SK-N-SH (cell line): Measurements from ENCODE around the gene ZDHHC12. TPM values are rescaled to one million over a fixed set of nuclear protein-coding genes. Genes with fewer than 3 reads are reported as not detected.

Source experiments
- CTCF ChIA-PET: fragments of 300-600, 350-600 bp; formaldehyde crosslinking; extraction: SDS; loops from one replicate; lab custom pipeline; 2021; lab: Yijun Ruan, JAX
- POLR2A ChIA-PET: fragments of 350-600 bp; sonication (Branson Sonifier 250); formaldehyde crosslinking; extraction: SDS; loops from one replicate; lab custom pipeline; 2020; ENCODE audit warnings: antibody characterized with exemption, inconsistent platforms; lab: Yijun Ruan, JAX
- DNase-seq: peaks from one replicate; pipeline ENCODE4 v3.0.0; 2012
- H2AFZ ChIP-seq: fragments of 200-600 bp; sonication (generic); 2 replicates; pipeline ENCODE4 v1.8.1; 2016; ENCODE audit warnings: antibody characterized with exemption, mild to moderate bottlenecking, low read depth
- H3F3A ChIP-seq: fragments of 200-600 bp; sonication (generic); replicated peaks from 2 replicates; pipeline ENCODE3; 2016; ENCODE audit warnings: antibody characterized with exemption, mild to moderate bottlenecking; ENCODE audit not compliant: insufficient read depth
- H3K27ac ChIP-seq, 2 experiments: fragments of 200-500 bp in 1 of 2; fragments of 200-600 bp in 1 of 2; sonication (Bioruptor generic) in 1 of 2; sonication (generic), shearing (Covaris generic) in 1 of 2; 2 replicates each; pipeline versions ENCODE4 v1.5.1 to v1.6.1; 2014 to 2016; ENCODE audit warnings: low read depth in 2 of 2, inconsistent platforms in 1 of 2, low read length in 1 of 2, mild to moderate bottlenecking in 1 of 2, mixed read lengths in 1 of 2
- H3K27me3 ChIP-seq: fragments of 200-600 bp; sonication (generic), shearing (Covaris generic); 2 replicates; pipeline ENCODE4 v1.6.1; 2016; ENCODE audit warnings: mixed run types; ENCODE audit not compliant: insufficient read depth
- H3K36me3 ChIP-seq, 2 experiments: fragments of 200-500 bp in 1 of 2; fragments of 200-600 bp in 1 of 2; sonication (Bioruptor generic) in 1 of 2; sonication (generic) in 1 of 2; replicated peaks in 1 of 2; 2 replicates each; pipeline versions ENCODE3 to v1.5.1; 2014 to 2016; ENCODE audit warnings: low read length in 1 of 2, mild to moderate bottlenecking in 1 of 2; ENCODE audit not compliant: insufficient read depth in 2 of 2, control insufficient read depth in 1 of 2
- H3K4me1 ChIP-seq, 2 experiments: fragments of 200-500 bp in 1 of 2; fragments of 200-600 bp in 1 of 2; sonication (Bioruptor generic) in 1 of 2; sonication (generic), shearing (Covaris generic) in 1 of 2; 2 replicates each; pipeline versions ENCODE4 v1.5.1 to v1.6.1; 2014 to 2016; ENCODE audit warnings: low read depth in 1 of 2, low read length in 1 of 2, mixed run types in 1 of 2; ENCODE audit not compliant: insufficient read depth in 2 of 2, control insufficient read depth in 1 of 2
- H3K4me2 ChIP-seq: fragments of 200-600 bp; sonication (generic), shearing (Covaris generic); 2 replicates; pipeline ENCODE4 v1.6.1; 2017; ENCODE audit warnings: mixed run types
- H3K4me3 ChIP-seq, 2 experiments: fragments of 200-500 bp in 1 of 2; fragments of 200-600 bp in 1 of 2; sonication (Bioruptor generic) in 1 of 2; sonication (generic), shearing (Covaris generic) in 1 of 2; 2 replicates each; pipeline versions ENCODE4 v1.5.1 to v1.8.1; 2014 to 2016; ENCODE audit warnings: low read depth in 2 of 2, inconsistent platforms in 1 of 2, low read length in 1 of 2, mild to moderate bottlenecking in 1 of 2, mixed read lengths in 1 of 2, moderate library complexity in 1 of 2
- H3K79me2 ChIP-seq: fragments of 200-600 bp; sonication (generic); 2 replicates; pipeline ENCODE4 v1.8.1; 2017; ENCODE audit warnings: mild to moderate bottlenecking; ENCODE audit not compliant: insufficient read depth
- H3K9ac ChIP-seq: fragments of 200-600 bp; sonication (generic); 2 replicates; pipeline ENCODE4 v1.6.1; 2017; ENCODE audit warnings: mixed run types
- H3K9me2 ChIP-seq: fragments of 200-600 bp; sonication (generic); 2 replicates; pipeline ENCODE4 v1.6.1; 2017; ENCODE audit warnings: mixed run types
- H3K9me3 ChIP-seq: fragments of 200-600 bp; sonication (generic); 2 replicates; pipeline ENCODE4 v1.6.1; 2017; ENCODE audit warnings: mixed run types, mild to moderate bottlenecking, moderate library complexity
- H4K20me1 ChIP-seq: fragments of 200-600 bp; sonication (generic); 2 replicates; pipeline ENCODE4 v1.6.1; 2017; ENCODE audit warnings: mild to moderate bottlenecking, mixed run types; ENCODE audit not compliant: insufficient read depth
- CHD2 ChIP-seq: fragments of 150-350 bp; IDR thresholded peaks from 2 replicates; pipeline ENCODE4 v1.6.1; 2018; ENCODE audit warnings: low read length; ENCODE audit not compliant: partially characterized antibody
- ELF1 ChIP-seq: IDR thresholded peaks from 2 replicates; pipeline ENCODE4 v1.4.0; 2012
- EP300 ChIP-seq, 2 experiments: IDR thresholded peaks; 2 replicates each; pipeline versions ENCODE4 v1.4.0 to v1.6.1; 2012; ENCODE audit warnings: borderline replicate concordance in 1 of 2, low read depth in 1 of 2, low read length in 1 of 2
- EZH2phosphoT487 ChIP-seq: fragments of 200-600 bp; sonication (generic); IDR thresholded peaks from 2 replicates; pipeline ENCODE4 v1.6.1; 2017; ENCODE audit warnings: low read depth, mixed run types, mild to moderate bottlenecking, antibody characterized with exemption, moderate library complexity, borderline replicate concordance
- FOSL2 ChIP-seq: IDR thresholded peaks from 2 replicates; pipeline ENCODE4 v1.4.0; 2012; ENCODE audit warnings: low read depth, mild to moderate bottlenecking, moderate library complexity, borderline replicate concordance
- GABPA ChIP-seq: IDR thresholded peaks from 2 replicates; pipeline ENCODE4 v1.4.0; 2012; ENCODE audit warnings: low read depth, mild to moderate bottlenecking
- GATA2 ChIP-seq: sonication (generic); formaldehyde crosslinking; IDR thresholded peaks from 2 replicates; pipeline ENCODE4 v1.5.0; 2020; ENCODE audit warnings: mild to moderate bottlenecking, missing genetic modification reagents
- MXI1 ChIP-seq: IDR thresholded peaks from 2 replicates; pipeline ENCODE4 v1.6.1; 2012; ENCODE audit warnings: mild to moderate bottlenecking, low read depth, low read length, improper control_type of control experiment
- NFIC ChIP-seq: IDR thresholded peaks from 2 replicates; pipeline ENCODE4 v1.4.0; 2012; ENCODE audit warnings: borderline replicate concordance
- NRF1 ChIP-seq: IDR thresholded peaks from 2 replicates; pipeline ENCODE4 v1.6.1; 2012; ENCODE audit warnings: low read depth, mild to moderate bottlenecking, low read length
- RAD21 ChIP-seq: IDR thresholded peaks from 2 replicates; pipeline ENCODE4 v1.6.1; 2012; ENCODE audit warnings: mild to moderate bottlenecking, low read length
- RCOR1 ChIP-seq: fragments of 150-350 bp; IDR thresholded peaks from 2 replicates; pipeline ENCODE4 v1.6.1; 2017; ENCODE audit warnings: antibody characterized with exemption, low read length
- RFX5 ChIP-seq: IDR thresholded peaks from 2 replicates; pipeline ENCODE4 v1.6.1; 2012; ENCODE audit warnings: mild to moderate bottlenecking, improper control_type of control experiment, low read length
- RXRA ChIP-seq: IDR thresholded peaks from 2 replicates; pipeline ENCODE4 v1.4.0; 2012; ENCODE audit warnings: low read depth, mild to moderate bottlenecking, borderline replicate concordance
- SIN3A ChIP-seq: IDR thresholded peaks from 2 replicates; pipeline ENCODE4 v1.6.1; 2012; ENCODE audit warnings: low read depth, mild to moderate bottlenecking, low read length, moderate library complexity, borderline replicate concordance
- SMC3 ChIP-seq: IDR thresholded peaks from 2 replicates; pipeline ENCODE4 v1.6.1; 2012; ENCODE audit warnings: low read depth, low read length, improper control_type of control experiment
- TCF12 ChIP-seq: IDR thresholded peaks from 2 replicates; pipeline ENCODE4 v1.4.0; 2012
- YY1 ChIP-seq: IDR thresholded peaks from 2 replicates; pipeline ENCODE4 v1.4.0; 2012; ENCODE audit warnings: low read depth, mild to moderate bottlenecking
- WGBS: methylation state at CpG from one replicate; pipeline ENCODE4 v1.1.6; 2017; ENCODE audit warnings: low lambda C conversion rate; 5-methylcytosine and 5-hydroxymethylcytosine counted together
- polyA plus RNA-seq, 3 experiments: library from polyadenylated mRNA; depleted of rRNA; stranded (reverse); fragments of >200 nt; gene quantifications; 2 replicates each; pipeline ENCODE4 v1.2.3, GENCODE V29; 2012
- TF ChIP-seq, protein P1 (sequence below): IDR thresholded peaks from 2 replicates; pipeline ENCODE4 v1.6.1; 2012; ENCODE audit warnings: mild to moderate bottlenecking, low read depth, low read length, moderate library complexity
- TF ChIP-seq, protein P2 (sequence below): IDR thresholded peaks from 2 replicates; pipeline ENCODE4 v1.4.0; 2012; ENCODE audit warnings: low read depth, borderline replicate concordance
- TF ChIP-seq, protein P3 (sequence below): fragments of 200-600 bp; sonication (generic); IDR thresholded peaks from 2 replicates; pipeline ENCODE4 v1.6.1; 2017; ENCODE audit warnings: antibody characterized with exemption, mild to moderate bottlenecking, moderate library complexity

Gene ZDHHC12
- polyA plus RNA-seq, 1 of the 3 experiments (the other 2 are of a cell fraction) = 51.3 TPM

DNA sequence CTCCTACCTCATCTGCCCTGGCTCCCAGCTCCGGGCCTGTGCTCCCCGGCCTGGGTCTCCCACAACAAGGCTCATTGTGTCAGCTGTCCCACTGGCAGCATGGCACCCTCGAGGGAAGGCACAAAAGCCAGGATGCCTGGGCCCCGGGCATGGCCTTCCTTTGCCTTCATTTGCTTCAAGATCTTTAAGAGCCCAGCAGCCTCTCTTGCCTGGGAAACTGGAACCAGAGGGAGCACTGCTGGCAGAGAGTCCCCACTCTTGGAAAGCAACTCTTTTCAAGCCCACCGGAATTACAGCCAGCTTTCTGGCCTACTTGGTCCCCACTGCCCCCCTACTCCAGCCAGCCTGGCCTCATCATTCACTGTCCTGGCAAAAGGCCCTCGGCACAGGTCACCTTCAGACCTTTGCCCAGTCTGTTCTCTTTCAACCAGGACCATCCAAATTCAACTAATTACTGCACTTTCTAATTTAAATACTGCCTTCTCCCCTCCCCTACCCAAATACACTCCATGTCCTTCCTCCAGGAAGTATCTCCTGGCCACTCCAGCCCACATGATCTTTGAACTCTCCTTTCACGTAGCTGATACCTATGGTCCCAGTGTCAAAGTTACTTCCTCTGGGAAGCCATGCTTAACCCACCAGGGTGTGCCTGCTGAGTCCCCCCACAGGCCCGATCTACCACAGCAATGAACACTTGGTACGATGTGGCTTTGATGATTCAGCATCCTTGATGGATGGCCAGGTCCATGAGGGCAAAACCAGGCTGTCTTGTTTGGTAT, 38.9 kb upstream of the ZDHHC12 start:
- Histone ChIP-seq H3K79me2 (peaks cover 9% of the 10 kb centered on the region; the same call in 1 of the 2 replicates), H3K4me2 (no peak overlapping the region), H3K4me3 (no peak overlapping the region), H3F3A (no peaks in the 10 kb centered on the region), H3K36me3 (peaks cover 0 to 4% of the 10 kb centered on the region in 2 experiments), H3K27ac (no peak overlapping the region), H3K9me2 (no peaks in the 10 kb centered on the region), H3K4me1 (no peaks in the 10 kb centered on the region), H2AFZ (no peak overlapping the region), H3K9ac (no peak overlapping the region), H3K27me3 (no peaks in the 10 kb centered on the region), H3K9me3 (no peaks in the 10 kb centered on the region), H4K20me1 (no peaks in the 10 kb centered on the region)
- no peak for DNase-seq
- 84% methylated on average over 8 of the region's 9 CpGs for WGBS
- no peak for TF ChIP-seq EZH2phosphoT487
- TF ChIP-seq RFX5 = no peak
- TF ChIP-seq, protein P1, sequence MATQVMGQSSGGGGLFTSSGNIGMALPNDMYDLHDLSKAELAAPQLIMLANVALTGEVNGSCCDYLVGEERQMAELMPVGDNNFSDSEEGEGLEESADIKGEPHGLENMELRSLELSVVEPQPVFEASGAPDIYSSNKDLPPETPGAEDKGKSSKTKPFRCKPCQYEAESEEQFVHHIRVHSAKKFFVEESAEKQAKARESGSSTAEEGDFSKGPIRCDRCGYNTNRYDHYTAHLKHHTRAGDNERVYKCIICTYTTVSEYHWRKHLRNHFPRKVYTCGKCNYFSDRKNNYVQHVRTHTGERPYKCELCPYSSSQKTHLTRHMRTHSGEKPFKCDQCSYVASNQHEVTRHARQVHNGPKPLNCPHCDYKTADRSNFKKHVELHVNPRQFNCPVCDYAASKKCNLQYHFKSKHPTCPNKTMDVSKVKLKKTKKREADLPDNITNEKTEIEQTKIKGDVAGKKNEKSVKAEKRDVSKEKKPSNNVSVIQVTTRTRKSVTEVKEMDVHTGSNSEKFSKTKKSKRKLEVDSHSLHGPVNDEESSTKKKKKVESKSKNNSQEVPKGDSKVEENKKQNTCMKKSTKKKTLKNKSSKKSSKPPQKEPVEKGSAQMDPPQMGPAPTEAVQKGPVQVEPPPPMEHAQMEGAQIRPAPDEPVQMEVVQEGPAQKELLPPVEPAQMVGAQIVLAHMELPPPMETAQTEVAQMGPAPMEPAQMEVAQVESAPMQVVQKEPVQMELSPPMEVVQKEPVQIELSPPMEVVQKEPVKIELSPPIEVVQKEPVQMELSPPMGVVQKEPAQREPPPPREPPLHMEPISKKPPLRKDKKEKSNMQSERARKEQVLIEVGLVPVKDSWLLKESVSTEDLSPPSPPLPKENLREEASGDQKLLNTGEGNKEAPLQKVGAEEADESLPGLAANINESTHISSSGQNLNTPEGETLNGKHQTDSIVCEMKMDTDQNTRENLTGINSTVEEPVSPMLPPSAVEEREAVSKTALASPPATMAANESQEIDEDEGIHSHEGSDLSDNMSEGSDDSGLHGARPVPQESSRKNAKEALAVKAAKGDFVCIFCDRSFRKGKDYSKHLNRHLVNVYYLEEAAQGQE = no peak
- no peak for TF ChIP-seq RCOR1
- TF ChIP-seq, protein P2, sequence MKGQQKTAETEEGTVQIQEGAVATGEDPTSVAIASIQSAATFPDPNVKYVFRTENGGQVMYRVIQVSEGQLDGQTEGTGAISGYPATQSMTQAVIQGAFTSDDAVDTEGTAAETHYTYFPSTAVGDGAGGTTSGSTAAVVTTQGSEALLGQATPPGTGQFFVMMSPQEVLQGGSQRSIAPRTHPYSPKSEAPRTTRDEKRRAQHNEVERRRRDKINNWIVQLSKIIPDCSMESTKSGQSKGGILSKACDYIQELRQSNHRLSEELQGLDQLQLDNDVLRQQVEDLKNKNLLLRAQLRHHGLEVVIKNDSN = no peak
- ChIA-PET POLR2A (no interaction called here), CTCF (interaction anchor here (0.8 to 1.0 kb wide), 2 partner anchors 30 to 55 kb away, joined by 3 to 5 read pairs; no protein-coding TSS in a partner anchor)

DNA sequence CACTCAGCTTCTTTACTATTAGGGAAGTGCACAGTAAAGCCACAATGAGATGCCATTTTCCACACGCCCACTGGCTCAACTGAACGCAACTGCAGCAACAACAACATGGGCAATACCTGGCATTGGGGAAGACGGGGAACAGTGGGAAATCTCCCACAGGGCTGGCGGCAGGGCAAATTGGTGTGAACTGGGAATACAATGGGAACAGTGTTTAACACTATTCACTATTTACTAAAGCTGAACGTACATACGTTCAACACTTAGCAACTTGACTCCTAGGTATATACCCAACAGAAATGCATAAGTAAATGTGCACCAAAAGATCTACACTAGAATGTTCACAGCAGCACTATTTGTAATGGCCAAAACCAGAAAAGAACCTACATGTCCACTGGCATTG, 33.7 kb upstream of the ZDHHC12 start:
- no peaks in the 10 kb centered on the region for H4K20me1 ChIP-seq
- no peak overlapping the region for H3K9ac ChIP-seq
- H2AFZ ChIP-seq = no peak overlapping the region
- WGBS = 96% methylated on average over 6 of the region's 6 CpGs
- no peaks in the 10 kb centered on the region for H3K4me1 ChIP-seq
- H3K27me3 ChIP-seq = no peaks in the 10 kb centered on the region
- no peak overlapping the region for H3K4me2 ChIP-seq
- peaks cover 5% of the 10 kb centered on the region; the same call in 1 of the 2 replicates for H3K79me2 ChIP-seq
- no peaks in the 10 kb centered on the region for H3F3A ChIP-seq
- POLR2A ChIA-PET = no interaction called here
- peaks cover 0 to 1% of the 10 kb centered on the region in 2 experiments for H3K36me3 ChIP-seq
- no peak overlapping the region for H3K27ac ChIP-seq
- CTCF ChIA-PET = interaction anchor here (1.5 kb wide), 1 partner anchor 61 kb away, joined by 6 read pairs; the partner anchor contains the start of gene ENDOG
- H3K9me3 ChIP-seq = no peaks in the 10 kb centered on the region
- H3K9me2 ChIP-seq = no peaks in the 10 kb centered on the region
- no peak overlapping the region for H3K4me3 ChIP-seq
- no peak for DNase-seq
- TF ChIP-seq RAD21 (no peak), SMC3 (no peak), ELF1 (no peak), GABPA (no peak), CHD2 (no peak), MXI1 (no peak), NRF1 (no peak), YY1 (no peak), TCF12 (no peak), RFX5 (no peak), FOSL2 (no peak), RCOR1 (no peak), SIN3A (no peak), RXRA (no peak), GATA2 (CRISPR knock-in tag) (no peak), NFIC (no peak), EP300 (IDR thresholded peaks at IDR 0.05; ENCODE audit: borderline replicate concordance in 1 of 2, low read depth in 1 of 2, low read length in 1 of 2) (no peak)
- TF ChIP-seq, protein P3, sequence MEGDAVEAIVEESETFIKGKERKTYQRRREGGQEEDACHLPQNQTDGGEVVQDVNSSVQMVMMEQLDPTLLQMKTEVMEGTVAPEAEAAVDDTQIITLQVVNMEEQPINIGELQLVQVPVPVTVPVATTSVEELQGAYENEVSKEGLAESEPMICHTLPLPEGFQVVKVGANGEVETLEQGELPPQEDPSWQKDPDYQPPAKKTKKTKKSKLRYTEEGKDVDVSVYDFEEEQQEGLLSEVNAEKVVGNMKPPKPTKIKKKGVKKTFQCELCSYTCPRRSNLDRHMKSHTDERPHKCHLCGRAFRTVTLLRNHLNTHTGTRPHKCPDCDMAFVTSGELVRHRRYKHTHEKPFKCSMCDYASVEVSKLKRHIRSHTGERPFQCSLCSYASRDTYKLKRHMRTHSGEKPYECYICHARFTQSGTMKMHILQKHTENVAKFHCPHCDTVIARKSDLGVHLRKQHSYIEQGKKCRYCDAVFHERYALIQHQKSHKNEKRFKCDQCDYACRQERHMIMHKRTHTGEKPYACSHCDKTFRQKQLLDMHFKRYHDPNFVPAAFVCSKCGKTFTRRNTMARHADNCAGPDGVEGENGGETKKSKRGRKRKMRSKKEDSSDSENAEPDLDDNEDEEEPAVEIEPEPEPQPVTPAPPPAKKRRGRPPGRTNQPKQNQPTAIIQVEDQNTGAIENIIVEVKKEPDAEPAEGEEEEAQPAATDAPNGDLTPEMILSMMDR = no peak
